Esophagus muscularis mucosa (tissue), 4 donors: ENCODE results near the gene CNPY3.

Source experiments
- EP300 ChIP-seq: sonication (generic); formaldehyde crosslinking; IDR thresholded peaks from one replicate; pipeline ENCODE4 v1.6.1; 2017; ENCODE audit warnings: antibody characterized with exemption
- POLR2A ChIP-seq: fragments of 450-650 bp; IDR thresholded peaks from one replicate; pipeline ENCODE4 v1.6.1; 2017; ENCODE audit warnings: antibody characterized with exemption, moderate library complexity, mild to moderate bottlenecking, low read depth
- POLR2AphosphoS5 ChIP-seq, 2 donors: sonication (generic); formaldehyde crosslinking; IDR thresholded peaks; one replicate each; pipeline ENCODE4 v1.6.1; 2017; ENCODE audit warnings: antibody characterized with exemption in 2 of 2
- TF ChIP-seq, protein P1 (sequence below), 3 experiments: fragments of 200-600 bp in 2 of 3; fragments of 450-650 bp in 1 of 3; sonication (generic) in 2 of 3; IDR thresholded peaks; one replicate each; pipeline ENCODE4 v1.5.1; 2017 to 2019; ENCODE audit warnings: antibody characterized with exemption in 3 of 3, mild to moderate bottlenecking in 2 of 3, moderate library complexity in 1 of 3

DNA sequence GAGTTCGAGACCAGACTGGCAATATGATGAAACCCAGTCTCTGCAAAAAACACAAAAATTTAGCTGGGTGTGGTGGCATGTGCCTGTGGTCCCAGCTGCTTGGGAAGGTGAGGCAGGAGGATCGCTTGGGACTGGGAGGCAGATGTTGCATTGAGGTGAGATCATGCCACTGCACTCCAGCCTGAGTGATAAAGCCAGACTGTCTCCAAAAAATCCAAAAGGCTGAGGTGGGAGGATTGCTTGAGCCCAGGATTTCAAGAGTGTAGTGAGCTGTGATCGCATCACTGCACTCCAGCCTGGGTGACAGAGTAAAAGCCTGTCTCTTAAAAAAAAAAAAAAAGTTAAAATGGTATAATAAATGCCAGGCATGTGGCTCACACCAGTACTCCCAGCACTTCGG is 14.7 kb upstream of the CNPY3 start:
- TF ChIP-seq, protein P1, sequence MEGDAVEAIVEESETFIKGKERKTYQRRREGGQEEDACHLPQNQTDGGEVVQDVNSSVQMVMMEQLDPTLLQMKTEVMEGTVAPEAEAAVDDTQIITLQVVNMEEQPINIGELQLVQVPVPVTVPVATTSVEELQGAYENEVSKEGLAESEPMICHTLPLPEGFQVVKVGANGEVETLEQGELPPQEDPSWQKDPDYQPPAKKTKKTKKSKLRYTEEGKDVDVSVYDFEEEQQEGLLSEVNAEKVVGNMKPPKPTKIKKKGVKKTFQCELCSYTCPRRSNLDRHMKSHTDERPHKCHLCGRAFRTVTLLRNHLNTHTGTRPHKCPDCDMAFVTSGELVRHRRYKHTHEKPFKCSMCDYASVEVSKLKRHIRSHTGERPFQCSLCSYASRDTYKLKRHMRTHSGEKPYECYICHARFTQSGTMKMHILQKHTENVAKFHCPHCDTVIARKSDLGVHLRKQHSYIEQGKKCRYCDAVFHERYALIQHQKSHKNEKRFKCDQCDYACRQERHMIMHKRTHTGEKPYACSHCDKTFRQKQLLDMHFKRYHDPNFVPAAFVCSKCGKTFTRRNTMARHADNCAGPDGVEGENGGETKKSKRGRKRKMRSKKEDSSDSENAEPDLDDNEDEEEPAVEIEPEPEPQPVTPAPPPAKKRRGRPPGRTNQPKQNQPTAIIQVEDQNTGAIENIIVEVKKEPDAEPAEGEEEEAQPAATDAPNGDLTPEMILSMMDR (IDR thresholded peaks at IDR 0.05), result no peak
- TF ChIP-seq POLR2A (no peak), EP300 (no peak), POLR2AphosphoS5 (IDR thresholded peaks at IDR 0.05) (no peak)
